IMR-90 (cell line): ENCODE data around the gene OOSP3. TPM values are rescaled to one million over a fixed set of nuclear protein-coding genes. Genes with fewer than 3 reads are reported as not detected.

Source experiments
- ATAC-seq: fragments of 200-7000 bp; cut with Tn5 transposase; 2 replicates; pipeline ENCODE4 v1.9.1; 2020; ENCODE audit warnings: low read depth, mild to moderate bottlenecking, moderate library complexity
- BruUV-seq: library from RNA; stranded (reverse); fragments of 400-500 nt; replicated peaks from 2 replicates; lab custom pipeline; 2021; lab: Mats Ljungman, UMichigan
- CTCF ChIA-PET: fragments of 300-600 bp; formaldehyde crosslinking; extraction: SDS; loops from one replicate; lab custom pipeline; 2021; ENCODE audit warnings: antibody characterized with exemption; lab: Yijun Ruan, JAX
- POLR2A ChIA-PET: fragments of 300-600 bp; sonication (Branson Sonifier 250); formaldehyde crosslinking; loops from one replicate; lab custom pipeline; 2022; ENCODE audit warnings: antibody characterized with exemption; ENCODE audit not compliant: unreplicated experiment; lab: Charles Lee
- DNase-seq: peaks from one replicate; pipeline ENCODE4 v3.0.0; 2013
- H2AFZ ChIP-seq: replicated peaks from 2 replicates; pipeline ENCODE3; 2013; ENCODE audit warnings: low read length, mild to moderate bottlenecking; ENCODE audit not compliant: poor library complexity
- H2AK5ac ChIP-seq: 2 replicates; pipeline ENCODE4 v1.6.1; 2013; ENCODE audit warnings: low read depth, low read length, inconsistent platforms
- H2AK9ac ChIP-seq: replicated peaks from 2 replicates; pipeline ENCODE3; 2013; ENCODE audit warnings: mild to moderate bottlenecking, low read depth, low read length, moderate library complexity; ENCODE audit not compliant: poor library complexity
- H2BK120ac ChIP-seq: 2 replicates; pipeline ENCODE4 v1.6.1; 2013; ENCODE audit warnings: low read depth, low read length, inconsistent platforms
- H2BK15ac ChIP-seq: 3 replicates; pipeline ENCODE4 v1.6.1; 2013; ENCODE audit warnings: low read depth, low read length, inconsistent platforms
- H2BK20ac ChIP-seq: 2 replicates; pipeline ENCODE4 v1.6.1; 2013; ENCODE audit warnings: low read depth, mild to moderate bottlenecking, inconsistent platforms, low read length, moderate library complexity
- H2BK5ac ChIP-seq: 2 replicates; pipeline ENCODE4 v1.6.1; 2013; ENCODE audit warnings: mild to moderate bottlenecking, low read depth, low read length, inconsistent platforms; ENCODE audit not compliant: poor library complexity, severe bottlenecking
- H3K14ac ChIP-seq: replicated peaks from 2 replicates; pipeline ENCODE4 v1.6.1; 2013; ENCODE audit warnings: low read depth, low read length, inconsistent platforms
- H3K18ac ChIP-seq: 2 replicates; pipeline ENCODE4 v1.6.1; 2013; ENCODE audit warnings: low read depth, low read length, control low read depth
- H3K23ac ChIP-seq: 2 replicates; pipeline ENCODE4 v1.6.1; 2013; ENCODE audit warnings: low read depth, low read length, inconsistent platforms
- H3K27ac ChIP-seq: 2 replicates; pipeline ENCODE4 v1.5.1; 2013; ENCODE audit warnings: mild to moderate bottlenecking, control low read depth, low read length; ENCODE audit not compliant: insufficient read depth
- H3K27me3 ChIP-seq: 2 replicates; pipeline ENCODE4 v1.6.1; 2013; ENCODE audit warnings: low read length; ENCODE audit not compliant: control insufficient read depth, insufficient read depth
- H3K36me3 ChIP-seq: 2 replicates; pipeline ENCODE4 v1.6.1; 2013; ENCODE audit warnings: low read length, mixed read lengths; ENCODE audit not compliant: control insufficient read depth, insufficient read depth
- H3K4ac ChIP-seq: 2 replicates; pipeline ENCODE4 v1.6.1; 2013; ENCODE audit warnings: low read depth, low read length, inconsistent platforms
- H3K4me1 ChIP-seq: 2 replicates; pipeline ENCODE4 v1.6.1; 2013; ENCODE audit warnings: low read length, mixed read lengths; ENCODE audit not compliant: control insufficient read depth, insufficient read depth
- H3K4me2 ChIP-seq: 2 replicates; pipeline ENCODE4 v1.6.1; 2013; ENCODE audit warnings: low read depth, mild to moderate bottlenecking, control low read depth, low read length, moderate library complexity
- H3K4me3 ChIP-seq: 2 replicates; pipeline ENCODE4 v1.5.1; 2013; ENCODE audit warnings: low read depth, mild to moderate bottlenecking, control low read depth, low read length, moderate library complexity; ENCODE audit not compliant: insufficient read depth
- H3K56ac ChIP-seq: 2 replicates; pipeline ENCODE4 v1.6.1; 2013; ENCODE audit warnings: low read length, inconsistent platforms; ENCODE audit not compliant: insufficient read depth; ENCODE audit errors: extremely low read depth
- H3K79me1 ChIP-seq, 2 experiments: 2 replicates each; pipeline ENCODE4 v1.6.1; 2013; ENCODE audit warnings: low read length in 2 of 2, inconsistent platforms in 1 of 2, low read depth in 1 of 2
- H3K9ac ChIP-seq: 2 replicates; pipeline ENCODE4 v1.6.1; 2013; ENCODE audit warnings: low read depth, low read length, control low read depth
- H3K9me1 ChIP-seq: 2 replicates; pipeline ENCODE4 v1.6.1; 2013; ENCODE audit warnings: low read length, inconsistent platforms; ENCODE audit not compliant: insufficient read depth
- H3K9me3 ChIP-seq: 2 replicates; pipeline ENCODE4 v1.6.1; 2013; ENCODE audit warnings: low read length; ENCODE audit not compliant: control insufficient read depth, insufficient read depth
- H4K20me1 ChIP-seq: 2 replicates; pipeline ENCODE4 v1.6.1; 2013; ENCODE audit warnings: low read length, inconsistent platforms; ENCODE audit not compliant: insufficient read depth
- H4K5ac ChIP-seq: 2 replicates; pipeline ENCODE4 v1.6.1; 2013; ENCODE audit warnings: mild to moderate bottlenecking, low read depth, low read length, control low read depth
- H4K8ac ChIP-seq, 2 experiments: 2 replicates each; pipeline ENCODE4 v1.6.1; 2013; ENCODE audit warnings: low read depth in 2 of 2, low read length in 2 of 2, control low read depth in 1 of 2, inconsistent platforms in 1 of 2
- H4K91ac ChIP-seq: 2 replicates; pipeline ENCODE4 v1.6.1; 2013; ENCODE audit warnings: low read depth, low read length, inconsistent platforms; ENCODE audit not compliant: insufficient read depth
- CEBPB ChIP-seq: IDR thresholded peaks from 2 replicates; pipeline ENCODE4 v1.6.1; 2012; ENCODE audit warnings: low read depth, low read length, improper control_type of control experiment
- FOS ChIP-seq: fragments of 150-350 bp; IDR thresholded peaks from 2 replicates; pipeline ENCODE4 v1.6.1; 2016; ENCODE audit warnings: low read depth, low read length
- MAZ ChIP-seq: IDR thresholded peaks from 2 replicates; pipeline ENCODE4 v1.6.1; 2012; ENCODE audit warnings: low read depth, mild to moderate bottlenecking, low read length, improper control_type of control experiment, moderate library complexity, borderline replicate concordance
- NFE2L2 ChIP-seq: fragments of 150-350 bp; IDR thresholded peaks from 2 replicates; pipeline ENCODE4 v1.6.1; 2016; ENCODE audit warnings: low read depth, mild to moderate bottlenecking, low read length
- RFX5 ChIP-seq: IDR thresholded peaks from 2 replicates; pipeline ENCODE4 v1.8.0; 2012; ENCODE audit warnings: low read depth, mild to moderate bottlenecking, low read length, moderate library complexity
- USF2 ChIP-seq: fragments of 150-350 bp; IDR thresholded peaks from 2 replicates; pipeline ENCODE4 v1.6.1; 2017; ENCODE audit warnings: mild to moderate bottlenecking, antibody characterized with exemption, low read length, low read depth
- WGBS, 2 experiments: methylation state at CpG; one replicate each; pipeline versions ENCODE4 v1.1.5 to v1.1.7; 2013; ENCODE audit warnings: missing lambda C conversion rate in 2 of 2; ENCODE audit not compliant: insufficient read length in 1 of 2; ENCODE audit errors: extremely low coverage in 2 of 2; 5-methylcytosine and 5-hydroxymethylcytosine counted together
- dilution Hi-C: fragments of 300-500 bp; cut with HindIII; formaldehyde crosslinking; loops from one replicate; pipeline ENCODE4 v1.14.3; 2018; ENCODE audit warnings: low sequenced_read_pairs; ENCODE audit not compliant: unreplicated experiment
- in situ Hi-C: fragments of 300-500 bp; cut with MboI; formaldehyde crosslinking; loops from 3 replicates; pipeline ENCODE4 v1.14.3; 2019; ENCODE audit warnings: low sequenced_read_pairs, inconsistent platforms, mixed read lengths
- intact Hi-C: fragments of 100-400 bp; cut with micrococcal nuclease; formaldehyde crosslinking; loops from 2 replicates; pipeline ENCODE4 v1.10.0; 2022
- polyA plus RNA-seq, 3 experiments: library from polyadenylated mRNA; depleted of rRNA; stranded (reverse); fragments of >200 nt; gene quantifications; 2 replicates each; pipeline ENCODE4 v1.2.3, GENCODE V29; 2012; ENCODE audit warnings: low replicate concordance in 1 of 3
- total RNA-seq: library from RNA; depleted of rRNA; stranded (reverse); fragments of >200 nt; gene quantifications from 2 replicates; pipeline ENCODE4 v1.2.3, GENCODE V29; 2012

The OOSP3 gene
- total and polyA plus RNA-seq, 2 of the 4 experiments (the other 2 are of a cell fraction), result not detected

DNA sequence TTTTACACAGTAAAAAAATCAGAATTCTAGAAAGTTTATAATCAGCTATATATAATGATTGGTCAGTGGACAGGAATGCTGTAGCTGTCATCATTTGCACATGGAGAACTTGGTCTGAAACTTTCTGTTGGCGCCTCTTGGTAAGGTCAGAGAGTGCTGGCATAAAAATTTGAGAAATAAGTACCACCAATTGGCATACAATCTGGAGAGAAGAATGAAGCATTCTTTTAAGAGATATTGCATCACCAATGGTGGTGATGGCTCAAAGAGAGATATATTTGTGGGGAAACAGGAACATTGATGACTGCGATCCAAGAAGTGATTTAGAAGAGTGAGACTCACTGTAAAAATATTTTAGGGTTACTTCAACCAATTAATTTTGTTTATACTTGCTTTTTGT, 39.9 kb downstream of the OOSP3 start:
- Histone ChIP-seq H3K79me1 (no peaks in the 10 kb centered on the region), H2BK120ac (no peak overlapping the region)

More for the DNA sequence above, 39.9 kb downstream of the OOSP3 start:
- no peaks in the 10 kb centered on the region for H3K36me3 ChIP-seq
- no peak overlapping the region for H2AK5ac ChIP-seq
- CTCF ChIA-PET, result interaction anchor here (0.6 to 1.7 kb wide), 3 partner anchors 9 to 79 kb away, joined by 3 to 6 read pairs (median 5); no protein-coding TSS in a partner anchor
- ATAC-seq (no peak), DNase-seq (no peak)
- dilution Hi-C loops (no loop called here), intact Hi-C loops (no loop called here), in situ Hi-C loops (no loop called here)
- H3K56ac ChIP-seq, result no peak overlapping the region
- TF ChIP-seq FOS, result no peak
- TF ChIP-seq CEBPB, result peak; percentile 58; the same call in 1 of the 2 replicates
- TF ChIP-seq MAZ, result no peak
- no peak for TF ChIP-seq USF2
- no peak for TF ChIP-seq RFX5
- TF ChIP-seq NFE2L2, result no peak
- POLR2A ChIA-PET, result no interaction called here
- no peak overlapping the region for H3K27ac ChIP-seq
- no peaks in the 10 kb centered on the region for H3K4me1 ChIP-seq
- no peak overlapping the region for H3K14ac ChIP-seq
- H3K27me3 ChIP-seq, result no peaks in the 10 kb centered on the region
- no peak overlapping the region for H4K91ac ChIP-seq
- no peak overlapping the region for H3K4ac ChIP-seq
- no peak overlapping the region for H3K4me2 ChIP-seq
- H3K18ac ChIP-seq, result no peak overlapping the region
- no CpG with 5 or more reads among the region's 2 CpGs for WGBS, 2 experiments
- no peak overlapping the region for H4K8ac ChIP-seq
- H2AK9ac ChIP-seq, result no peak overlapping the region
- H4K5ac ChIP-seq, result no peak overlapping the region
- H3K23ac ChIP-seq, result no peak overlapping the region
- no TSS peak for BruUV-seq
- H2BK5ac ChIP-seq, result no peak overlapping the region
- H2BK20ac ChIP-seq, result no peak overlapping the region
- H3K9me1 ChIP-seq, result no peaks in the 10 kb centered on the region
- no peak overlapping the region for H3K9ac ChIP-seq
- H2BK15ac ChIP-seq, result no peak overlapping the region
- no peak overlapping the region for H3K4me3 ChIP-seq
- no peaks in the 10 kb centered on the region for H4K20me1 ChIP-seq
- H2AFZ ChIP-seq, result no peak overlapping the region
- H3K9me3 ChIP-seq, result peaks cover 2% of the 10 kb centered on the region
